ENCODE measurements around the gene EIF4ENIF1.

GRCh38 chr22:31497148-31497938 is 7.7 kb upstream of the EIF4ENIF1 start:
- TF ChIP-seq CTCF (IDR thresholded peaks at IDR 0.05) (no peak), POLR2A (IDR thresholded peaks at IDR 0.05; ENCODE audit: low read depth) (no peak), POLR2AphosphoS5 (IDR thresholded peaks at IDR 0.05) (no peak)
